MCF 10A (cell line): ENCODE results near the gene PFDN1. TPM values are rescaled to one million over a fixed set of nuclear protein-coding genes. Genes with fewer than 3 reads are reported as not detected.

ENCODE experiments used
- BruUV-seq: library from RNA; stranded (reverse); fragments of 400-500 nt; replicated peaks from 2 replicates; lab custom pipeline; 2021; lab: Mats Ljungman, UMichigan
- CTCF ChIA-PET: fragments of 300-600 bp; sonication (Branson Sonifier 250); formaldehyde crosslinking; extraction: SDS; loops from one replicate; lab custom pipeline; 2021; ENCODE audit warnings: antibody characterized with exemption, inconsistent platforms; lab: Yijun Ruan, JAX
- POLR2A ChIA-PET: fragments of 300-600, 350-650 bp; sonication (Branson Sonifier 250); formaldehyde crosslinking; extraction: SDS; loops from one replicate; lab custom pipeline; 2020; ENCODE audit warnings: antibody characterized with exemption, inconsistent platforms; lab: Yijun Ruan, JAX
- DNase-seq: peaks from one replicate; pipeline ENCODE4 v3.0.0-alpha.2; 2018; ENCODE audit not compliant: unreplicated experiment
- H3K27ac Mint-ChIP-seq: one replicate; pipeline ENCODE4 v1.8.0; 2022; ENCODE audit warnings: mild to moderate bottlenecking, low read depth, mixed read lengths; ENCODE audit not compliant: unreplicated experiment
- H3K27me3 Mint-ChIP-seq: one replicate; pipeline ENCODE4 v1.8.0; 2022; ENCODE audit warnings: mixed read lengths; ENCODE audit not compliant: insufficient read depth, unreplicated experiment
- H3K36me3 Mint-ChIP-seq: one replicate; pipeline ENCODE4 v1.8.0; 2022; ENCODE audit warnings: mild to moderate bottlenecking, moderate library complexity, mixed read lengths; ENCODE audit not compliant: insufficient read depth, unreplicated experiment
- H3K4me1 Mint-ChIP-seq: one replicate; pipeline ENCODE4 v1.8.0; 2022; ENCODE audit warnings: mixed read lengths; ENCODE audit not compliant: insufficient read depth, unreplicated experiment
- H3K4me3 Mint-ChIP-seq: one replicate; pipeline ENCODE4 v1.8.0; 2022; ENCODE audit warnings: mild to moderate bottlenecking, moderate library complexity, mixed read lengths; ENCODE audit not compliant: unreplicated experiment
- H3K9me3 Mint-ChIP-seq: one replicate; pipeline ENCODE4 v1.8.0; 2022; ENCODE audit warnings: mixed read lengths; ENCODE audit not compliant: unreplicated experiment
- CTCF ChIP-seq: fragments of 200-600 bp; IDR thresholded peaks from one replicate; pipeline ENCODE4 v1.8.0; 2022; ENCODE audit warnings: antibody characterized with exemption, mild to moderate bottlenecking; ENCODE audit not compliant: unreplicated experiment
- intact Hi-C: fragments of 100-400 bp; cut with micrococcal nuclease; formaldehyde crosslinking; loops from 2 replicates; pipeline ENCODE4 v1.14.1; 2022
- total RNA-seq: library from RNA; stranded (reverse); gene quantifications from 2 replicates; pipeline ENCODE4 v1.2.3, GENCODE V29; 2022

PFDN1 gene
- total RNA-seq, 1 experiment from 2014 or later = 94.7 TPM

- no TSS peak for BruUV-seq
- H3K36me3 Mint-ChIP-seq = peaks cover 5% of the 10 kb centered on the region
- peak overlapping the region; percentile 13 for H3K4me3 Mint-ChIP-seq
- ChIA-PET POLR2A (interaction anchor here (0.6 to 1.6 kb wide), 8 partner anchors 9 to 81 kb away, joined by 3 to 10 read pairs (median 3); partner anchors contain the start of genes CYSTM1 and PFDN1), CTCF (interaction anchor here (0.6 to 1.2 kb wide), 7 partner anchors 10 to 130 kb away, joined by 3 to 5 read pairs (median 3); no protein-coding TSS in a partner anchor)
- H3K27ac Mint-ChIP-seq = no peak overlapping the region
- DNase-seq = peak; percentile 63
- intact Hi-C loops = loop anchor here (5.0 kb wide), 2 partner anchors 44 to 144 kb away; partner anchors contain the start of gene CYSTM1
- no peaks in the 10 kb centered on the region for H3K9me3 Mint-ChIP-seq
- no peaks in the 10 kb centered on the region for H3K27me3 Mint-ChIP-seq
- no peak for TF ChIP-seq CTCF
- H3K4me1 Mint-ChIP-seq = peaks cover 38% of the 10 kb centered on the region
Measured at GRCh38 chr5:140221697-140222223, 81.1 kb downstream of the PFDN1 start.

GRCh38 chr5:140220698-140221064 lies 82.2 kb downstream of the PFDN1 start:
- Mint-ChIP-seq H3K27me3 (no peaks in the 10 kb centered on the region), H3K4me3 (no peak overlapping the region), H3K4me1 (peaks cover 38% of the 10 kb centered on the region), H3K9me3 (no peaks in the 10 kb centered on the region), H3K36me3 (no peaks in the 10 kb centered on the region), H3K27ac (no peak overlapping the region)
- BruUV-seq = no TSS peak
- TF ChIP-seq CTCF = no peak
- ChIA-PET CTCF (interaction anchor here (0.6 to 1.1 kb wide), 4 partner anchors 8 to 146 kb away, joined by 3 to 4 read pairs (median 4); no protein-coding TSS in a partner anchor), POLR2A (interaction anchor here (0.7 to 1.6 kb wide), 12 partner anchors 11 to 148 kb away, joined by 3 to 10 read pairs (median 3); partner anchors contain the start of genes CYSTM1 and HBEGF)
- intact Hi-C loops = loop anchor here (5.0 kb wide), 2 partner anchors 43 to 143 kb away; partner anchors contain the start of gene CYSTM1
- no peak for DNase-seq

- POLR2A ChIA-PET = interaction anchor here (0.7 to 1.2 kb wide), 12 partner anchors 11 to 427 kb away, joined by 3 to 5 read pairs (median 3); partner anchors contain the start of gene HBEGF
- TF ChIP-seq CTCF = no peak
- no TSS peak for BruUV-seq
- peaks cover 42% of the 10 kb centered on the region for H3K4me1 Mint-ChIP-seq
- H3K9me3 Mint-ChIP-seq = no peaks in the 10 kb centered on the region
- no peak overlapping the region for H3K4me3 Mint-ChIP-seq
- no peak overlapping the region for H3K27ac Mint-ChIP-seq
- DNase-seq = no peak
- CTCF ChIA-PET = interaction anchor here (0.6 to 1.2 kb wide), 6 partner anchors 8 to 1073 kb away, joined by 3 to 4 read pairs (median 4); no protein-coding TSS in a partner anchor
- intact Hi-C loops = loop anchor here (5.0 kb wide), 2 partner anchors 43 to 143 kb away; partner anchors contain the start of gene CYSTM1
- no peaks in the 10 kb centered on the region for H3K36me3 Mint-ChIP-seq
- no peaks in the 10 kb centered on the region for H3K27me3 Mint-ChIP-seq
Measured at GRCh38 chr5:140220032-140220697, 82.7 kb downstream of the PFDN1 start.
